ENCODE measurements around the gene SOS1. TPM values are rescaled to one million over a fixed set of nuclear protein-coding genes. Genes with fewer than 3 reads are reported as not detected.

The SOS1 gene
- total RNA-seq = 37.7 TPM

GRCh38 chr2:39120771-39121522 is at the start of gene SOS1:
SOS1 (minus strand) TSS chr2:39121051; CDS start chr2:39120422, 629 bp downstream.

Small RNAs within 50 kb of the gene (small RNA-seq; reads per million reads assigned to genes)
- gene HSPE1P13 (ENCODE audit: low replicate concordance) (not detected), gene RF00019 (ENCODE audit: low replicate concordance) (not detected), gene RN7SL96P (ENCODE audit: low replicate concordance) (not detected), gene RNU6-198P (ENCODE audit: low replicate concordance) (not detected)

Other genes starting within 250 kb of the SOS1 start
- gene DHX57, start 245.1 kb downstream of the SOS1 start, total RNA-seq = 22.2 TPM
- 13.5 TPM for gene MORN2, start 245.1 kb downstream of the SOS1 start, total RNA-seq
- gene ARHGEF33, start 231.2 kb downstream of the SOS1 start, total RNA-seq = 4.1 TPM
- 2.6 TPM for gene CDKL4, start 122.9 kb upstream of the SOS1 start, total RNA-seq

Measured in metanephros (tissue), 2 donors.